CD4-positive, CD25-positive, alpha-beta regulatory T cell (primary cell): ENCODE measurements around the gene SSTR4. TPM values are rescaled to one million over a fixed set of nuclear protein-coding genes. Genes with fewer than 3 reads are reported as not detected.

Source experiments
- ATAC-seq, 2 donors: fragments of 150-1000 bp; cut with Tn5 transposase; one replicate each; pipeline ENCODE4 v1.10.0; 2021; ENCODE audit warnings: low read depth in 2 of 2, moderate number of reproducible peaks in 2 of 2, moderate library complexity in 1 of 2
- DNase-seq, 3 donors: peaks; one replicate each; pipeline versions ENCODE4 v3.0.0 to v3.0.0-alpha.2; 2012 to 2022; ENCODE audit warnings: mixed read lengths in 1 of 3
- H3K27ac ChIP-seq: one replicate; pipeline ENCODE4 v1.7.0; 2013; ENCODE audit warnings: mild to moderate bottlenecking, low read length; ENCODE audit not compliant: insufficient read depth, poor library complexity, severe bottlenecking
- H3K27me3 ChIP-seq: one replicate; pipeline ENCODE4 v1.7.0; 2013; ENCODE audit warnings: low read length; ENCODE audit not compliant: control insufficient read depth, insufficient read depth
- H3K36me3 ChIP-seq: one replicate; pipeline ENCODE4 v1.7.0; 2013; ENCODE audit warnings: mild to moderate bottlenecking, low read length, moderate library complexity; ENCODE audit not compliant: control insufficient read depth, insufficient read depth
- H3K4me1 ChIP-seq: 2 replicates; pipeline ENCODE4 v1.7.0; 2013; ENCODE audit warnings: mild to moderate bottlenecking, low read length; ENCODE audit not compliant: insufficient read depth, control insufficient read depth, poor library complexity, severe bottlenecking
- H3K4me3 ChIP-seq: one replicate; pipeline ENCODE4 v1.7.0; 2013; ENCODE audit warnings: low read depth, mild to moderate bottlenecking, low read length, moderate library complexity
- H3K9me3 ChIP-seq, 2 experiments: 1 replicate in 1 of 2; 2 replicates in 1 of 2; pipeline ENCODE4 v1.7.0; 2013; ENCODE audit warnings: low read length in 2 of 2, mild to moderate bottlenecking in 1 of 2, moderate library complexity in 1 of 2; ENCODE audit not compliant: control insufficient read depth in 2 of 2
- H3K27ac Mint-ChIP-seq, 3 donors: one replicate each; pipeline ENCODE4 v1.8.0; 2020 to 2022; ENCODE audit warnings: mild to moderate bottlenecking in 3 of 3, mixed read lengths in 3 of 3, moderate library complexity in 2 of 3
- H3K27me3 Mint-ChIP-seq: one replicate; pipeline ENCODE4 v1.8.0; 2022; ENCODE audit warnings: mild to moderate bottlenecking, mixed read lengths
- H3K36me3 Mint-ChIP-seq: one replicate; pipeline ENCODE4 v1.8.0; 2020; ENCODE audit warnings: mixed read lengths
- H3K4me1 Mint-ChIP-seq, 4 donors: one replicate each; pipeline ENCODE4 v1.8.0; 2020 to 2022; ENCODE audit warnings: mixed read lengths in 4 of 4, mild to moderate bottlenecking in 1 of 4
- H3K4me3 Mint-ChIP-seq, 4 donors: one replicate each; pipeline ENCODE4 v1.8.0; 2020 to 2022; ENCODE audit warnings: mild to moderate bottlenecking in 4 of 4, mixed read lengths in 4 of 4, moderate library complexity in 3 of 4
- H3K9me3 Mint-ChIP-seq, 7 donors: one replicate each; pipeline ENCODE4 v1.8.0; 2020 to 2022; ENCODE audit warnings: mixed read lengths in 7 of 7, mild to moderate bottlenecking in 3 of 7, moderate library complexity in 2 of 7
- polyA plus RNA-seq, 4 donors: library from polyadenylated mRNA; unstranded; fragments of 300-500 nt; fragmentation: Illumina TruSeq; gene quantifications; one replicate each; pipeline ENCODE4 v1.2.3, GENCODE V29; 2021
- total RNA-seq: library from RNA; stranded (reverse); gene quantifications from one replicate; pipeline ENCODE4 v1.2.3, GENCODE V29; 2022

SSTR4 gene
- total and polyA plus RNA-seq, 5 donors from 2014 or later, result not detected

- peaks cover 0 to 9% (median 3%) of the 10 kb centered on the region in 4 donors for H3K4me1 Mint-ChIP-seq
- Histone ChIP-seq H3K27ac (no peak overlapping the region), H3K36me3 (no peaks in the 10 kb centered on the region), H3K9me3 (no peaks in the 10 kb centered on the region), H3K4me1 (peaks cover 13% of the 10 kb centered on the region), H3K27me3 (peaks cover 12% of the 10 kb centered on the region), H3K4me3 (no peak overlapping the region)
- H3K27me3 Mint-ChIP-seq, result peaks cover 58% of the 10 kb centered on the region
- H3K27ac Mint-ChIP-seq, result no peak overlapping the region
- ATAC-seq (no peak), DNase-seq (no peak)
- H3K4me3 Mint-ChIP-seq, result no peak overlapping the region
- peaks cover 0 to 2% (median 0%) of the 10 kb centered on the region in 7 donors for H3K9me3 Mint-ChIP-seq
- no peaks in the 10 kb centered on the region for H3K36me3 Mint-ChIP-seq
These were observed 12.1 kb downstream of the SSTR4 start for GRCh38 chr20:23047001-23047737.

GRCh38 chr20:23047738-23048214, 12.7 kb downstream of the SSTR4 start:
- Mint-ChIP-seq H3K4me1 (peaks cover 0 to 9% (median 4%) of the 10 kb centered on the region in 4 donors), H3K27me3 (peaks cover 64% of the 10 kb centered on the region), H3K36me3 (no peaks in the 10 kb centered on the region), H3K9me3 (peaks cover 0 to 5% (median 0%) of the 10 kb centered on the region in 7 donors), H3K27ac (no peak overlapping the region), H3K4me3 (no peak overlapping the region)
- H3K4me3 ChIP-seq, result no peak overlapping the region
- DNase-seq (no peak), ATAC-seq (no peak)
- no peak overlapping the region for H3K27ac ChIP-seq
- peaks cover 12% of the 10 kb centered on the region for H3K27me3 ChIP-seq
- H3K9me3 ChIP-seq, result no peaks in the 10 kb centered on the region
- no peaks in the 10 kb centered on the region for H3K36me3 ChIP-seq
- H3K4me1 ChIP-seq, result peaks cover 13% of the 10 kb centered on the region

GRCh38 chr20:23048283-23049200, 13.4 kb downstream of the SSTR4 start:
- Mint-ChIP-seq H3K27ac (no peak overlapping the region), H3K9me3 (peaks cover 0 to 5% (median 0%) of the 10 kb centered on the region in 7 donors), H3K27me3 (peaks cover 68% of the 10 kb centered on the region), H3K36me3 (no peaks in the 10 kb centered on the region), H3K4me1 (peaks cover 0 to 9% (median 4%) of the 10 kb centered on the region in 4 donors), H3K4me3 (peak overlapping the region in 2 of 4 donors; percentile 31 to 38)
- Histone ChIP-seq H3K4me3 (no peak overlapping the region), H3K9me3 (no peaks in the 10 kb centered on the region), H3K4me1 (peaks cover 13% of the 10 kb centered on the region), H3K27ac (no peak overlapping the region), H3K36me3 (no peaks in the 10 kb centered on the region), H3K27me3 (peaks cover 12% of the 10 kb centered on the region)
- peak in 1 of 3 donors; percentile 30 for DNase-seq
- peak in 1 of 2 donors; percentile 13 for ATAC-seq

- no peak within 1 kb of the TSS for H3K4me3 ChIP-seq
- H3K27ac ChIP-seq, result no peak within 1 kb of the TSS
- peaks cover 14% of the 10 kb centered on the region for H3K27me3 ChIP-seq
- Mint-ChIP-seq H3K27me3 (peaks cover 65% of the 10 kb centered on the region), H3K36me3 (no peaks in the 10 kb centered on the region), H3K4me1 (peaks cover 0 to 9% (median 4%) of the 10 kb centered on the region in 4 donors), H3K9me3 (peaks cover 0 to 5% (median 0%) of the 10 kb centered on the region in 7 donors), H3K27ac (no peak within 1 kb of the TSS), H3K4me3 (peak within 1 kb of the TSS in 2 of 4 donors; percentile 31 to 38)
- H3K9me3 ChIP-seq, result no peaks in the 10 kb centered on the region
- H3K4me1 ChIP-seq, result peaks cover 13% of the 10 kb centered on the region
- no peaks in the 10 kb centered on the region for H3K36me3 ChIP-seq
- ATAC-seq (no peak), DNase-seq (no peak)
These were observed 14.3 kb downstream of the SSTR4 start, which contains the start of gene THBD for GRCh38 chr20:23049201-23050075. Gene THBD (minus strand): TSS chr20:23049672. CDS start chr20:23049504, 168 bp downstream.

GRCh38 chr20:23050076-23050838, 15.1 kb downstream of the SSTR4 start:
- no peak overlapping the region for H3K4me3 ChIP-seq
- no peaks in the 10 kb centered on the region for H3K36me3 ChIP-seq
- H3K4me3 Mint-ChIP-seq, result peak overlapping the region in 1 of 4 donors; percentile 28
- no peak overlapping the region for H3K27ac Mint-ChIP-seq
- no peaks in the 10 kb centered on the region for H3K9me3 ChIP-seq
- H3K27me3 Mint-ChIP-seq, result peaks cover 61% of the 10 kb centered on the region
- no peak overlapping the region for H3K27ac ChIP-seq
- H3K9me3 Mint-ChIP-seq, result peaks cover 0 to 5% (median 0%) of the 10 kb centered on the region in 7 donors
- H3K4me1 ChIP-seq, result peaks cover 13% of the 10 kb centered on the region
- ATAC-seq (no peak), DNase-seq (no peak)
- H3K27me3 ChIP-seq, result peaks cover 16% of the 10 kb centered on the region
- H3K4me1 Mint-ChIP-seq, result peaks cover 0 to 9% (median 4%) of the 10 kb centered on the region in 4 donors
- no peaks in the 10 kb centered on the region for H3K36me3 Mint-ChIP-seq

- peaks cover 54% of the 10 kb centered on the region for H3K27me3 Mint-ChIP-seq
- Histone ChIP-seq H3K4me3 (no peak overlapping the region), H3K27me3 (peaks cover 10% of the 10 kb centered on the region), H3K4me1 (peaks cover 13% of the 10 kb centered on the region), H3K9me3 (no peaks in the 10 kb centered on the region), H3K36me3 (no peaks in the 10 kb centered on the region), H3K27ac (no peak overlapping the region)
- H3K36me3 Mint-ChIP-seq, result no peaks in the 10 kb centered on the region
- H3K4me3 Mint-ChIP-seq, result peak overlapping the region in 2 of 4 donors; percentile 28 to 68
- peaks cover 0 to 5% (median 0%) of the 10 kb centered on the region in 7 donors for H3K9me3 Mint-ChIP-seq
- DNase-seq, result peak in 1 of 3 donors; percentile 18
- ATAC-seq, result no peak
- H3K4me1 Mint-ChIP-seq, result peaks cover 0 to 9% (median 4%) of the 10 kb centered on the region in 4 donors
- H3K27ac Mint-ChIP-seq, result no peak overlapping the region
These were observed 15.9 kb downstream of the SSTR4 start for GRCh38 chr20:23050847-23051627.
